Brain pericyte (primary cell): ENCODE measurements around the gene PCGF1.

ENCODE experiments used
- DNase-seq: peaks from one replicate; pipeline ENCODE4 v3.0.0-alpha.2; 2012; ENCODE audit warnings: low read depth, low spot score

PCGF1 gene

GRCh38 chr2:74515981-74516633 is 8.6 kb upstream of the PCGF1 start:
- DNase-seq: no peak

DNA sequence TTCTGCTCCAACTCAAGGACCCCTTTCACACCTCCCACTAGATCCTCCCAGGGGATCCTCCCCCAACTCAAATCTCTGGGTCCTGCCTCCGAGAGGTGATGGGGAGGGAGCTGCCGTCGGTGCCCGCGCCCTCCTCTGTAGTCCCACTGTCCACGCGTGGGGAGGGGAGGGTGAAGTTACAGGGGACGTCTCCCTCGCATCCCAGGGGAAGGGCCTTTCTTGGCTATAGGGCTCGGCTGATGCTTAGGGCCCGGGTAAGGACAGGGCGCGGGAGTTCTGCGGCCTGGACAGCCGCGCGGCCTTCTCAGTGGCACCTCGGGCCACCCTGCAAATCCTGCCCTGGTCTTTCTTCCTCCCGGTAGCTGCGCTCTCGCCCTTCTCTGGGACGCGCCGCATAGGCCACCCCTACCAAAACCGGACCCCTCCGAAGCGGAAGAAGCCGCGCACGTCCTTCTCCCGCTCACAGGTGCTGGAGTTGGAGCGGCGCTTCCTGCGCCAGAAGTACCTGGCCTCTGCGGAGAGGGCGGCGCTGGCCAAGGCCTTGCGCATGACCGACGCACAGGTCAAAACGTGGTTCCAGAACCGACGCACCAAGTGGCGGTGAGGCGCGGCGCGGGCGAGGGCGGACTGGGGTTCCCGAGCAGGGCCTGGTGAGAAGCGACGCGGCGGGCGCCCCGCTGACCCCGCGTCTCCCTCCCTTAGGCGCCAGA is 7.9 kb upstream of the PCGF1 start:
- DNase-seq: no peak

DNA sequence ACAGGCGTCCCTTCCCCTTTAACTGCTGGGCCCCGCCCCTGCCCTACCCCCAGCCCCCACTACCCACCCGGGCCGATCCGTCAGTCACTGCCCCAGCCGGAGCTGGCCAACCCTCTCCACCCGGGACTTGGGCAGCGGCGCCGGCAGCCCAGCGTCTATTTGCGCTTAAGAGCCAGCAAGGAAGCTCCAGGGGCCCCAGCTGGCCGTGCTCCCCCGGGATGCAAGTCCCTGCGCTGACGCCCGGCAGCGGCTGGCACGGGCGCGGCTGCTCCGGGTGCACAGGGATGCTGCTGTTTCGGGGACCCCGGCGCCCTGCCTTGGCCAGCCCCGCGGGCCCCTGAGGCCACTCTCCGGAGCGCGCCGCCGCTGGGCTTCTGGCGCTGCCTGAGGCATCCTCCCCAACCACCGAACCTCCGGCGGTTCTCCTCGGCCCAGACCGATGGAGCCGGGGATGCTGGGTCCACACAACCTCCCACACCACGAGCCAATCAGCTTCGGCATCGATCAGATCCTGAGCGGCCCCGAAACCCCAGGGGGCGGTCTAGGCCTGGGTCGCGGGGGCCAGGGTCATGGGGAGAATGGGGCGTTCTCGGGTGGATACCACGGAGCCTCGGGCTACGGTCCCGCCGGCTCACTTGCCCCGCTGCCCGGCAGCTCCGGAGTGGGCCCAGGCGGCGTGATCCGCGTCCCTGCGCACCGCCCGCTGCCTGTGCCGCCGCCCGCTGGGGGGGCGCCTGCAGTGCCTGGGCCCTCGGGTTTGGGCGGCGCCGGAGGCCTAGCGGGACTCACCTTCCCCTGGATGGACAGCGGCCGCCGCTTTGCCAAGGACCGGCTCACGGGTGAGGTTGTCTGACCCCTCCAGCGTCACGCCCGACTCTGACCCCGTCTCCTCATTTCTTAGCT is 7.1 kb upstream of the PCGF1 start, which contains the start of gene TLX2:
Gene TLX2 (plus strand): TSS at position 83 of the 903 bp plus-strand sequence. CDS start 357 bp downstream, at position 440.
- DNase-seq: no peak

GRCh38 chr2:74513605-74514367 is 6.3 kb upstream of the PCGF1 start:
- no peak for DNase-seq

DNA sequence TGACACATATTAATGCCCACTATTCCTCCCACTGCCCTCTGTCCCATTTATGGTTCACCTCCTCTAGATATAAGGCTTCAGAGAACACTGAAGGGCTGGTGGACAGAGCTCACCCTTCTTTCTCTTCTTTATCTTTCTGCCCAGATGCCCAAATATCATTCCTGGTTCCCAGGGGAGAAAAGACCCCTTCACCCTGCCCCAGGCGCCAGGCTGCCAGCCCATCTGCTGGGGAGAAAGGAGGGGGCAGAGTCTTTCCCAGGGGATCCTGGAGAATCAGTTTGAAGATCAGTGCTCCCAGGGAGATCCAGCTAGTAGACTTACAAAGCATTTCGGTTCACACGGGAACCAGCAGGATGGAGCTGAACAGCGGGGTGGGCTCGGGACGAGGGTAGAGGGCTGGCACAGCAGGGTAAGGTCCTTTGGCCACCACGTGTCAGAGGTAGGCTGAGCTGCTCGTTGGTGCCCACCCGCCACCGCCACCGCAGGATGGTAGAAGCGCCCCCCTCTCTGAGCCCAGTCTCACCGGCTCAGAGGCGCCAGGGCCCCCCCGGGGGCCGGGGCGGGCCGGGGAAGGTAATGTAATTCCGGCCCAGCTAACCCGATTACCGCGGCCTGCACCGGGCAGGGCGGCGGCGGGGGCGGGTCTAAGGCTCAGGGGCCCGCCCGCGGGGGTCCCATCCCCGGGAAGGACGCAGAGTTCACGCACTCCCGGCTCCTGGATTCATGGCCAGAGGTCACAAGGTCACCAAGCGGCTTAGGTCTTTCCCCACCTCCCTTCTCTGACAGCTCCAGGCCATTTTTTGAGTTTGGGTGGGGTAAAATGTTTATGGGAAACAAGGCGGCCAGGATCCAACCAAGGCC is 5.5 kb upstream of the PCGF1 start:
- no peak for DNase-seq

DNA sequence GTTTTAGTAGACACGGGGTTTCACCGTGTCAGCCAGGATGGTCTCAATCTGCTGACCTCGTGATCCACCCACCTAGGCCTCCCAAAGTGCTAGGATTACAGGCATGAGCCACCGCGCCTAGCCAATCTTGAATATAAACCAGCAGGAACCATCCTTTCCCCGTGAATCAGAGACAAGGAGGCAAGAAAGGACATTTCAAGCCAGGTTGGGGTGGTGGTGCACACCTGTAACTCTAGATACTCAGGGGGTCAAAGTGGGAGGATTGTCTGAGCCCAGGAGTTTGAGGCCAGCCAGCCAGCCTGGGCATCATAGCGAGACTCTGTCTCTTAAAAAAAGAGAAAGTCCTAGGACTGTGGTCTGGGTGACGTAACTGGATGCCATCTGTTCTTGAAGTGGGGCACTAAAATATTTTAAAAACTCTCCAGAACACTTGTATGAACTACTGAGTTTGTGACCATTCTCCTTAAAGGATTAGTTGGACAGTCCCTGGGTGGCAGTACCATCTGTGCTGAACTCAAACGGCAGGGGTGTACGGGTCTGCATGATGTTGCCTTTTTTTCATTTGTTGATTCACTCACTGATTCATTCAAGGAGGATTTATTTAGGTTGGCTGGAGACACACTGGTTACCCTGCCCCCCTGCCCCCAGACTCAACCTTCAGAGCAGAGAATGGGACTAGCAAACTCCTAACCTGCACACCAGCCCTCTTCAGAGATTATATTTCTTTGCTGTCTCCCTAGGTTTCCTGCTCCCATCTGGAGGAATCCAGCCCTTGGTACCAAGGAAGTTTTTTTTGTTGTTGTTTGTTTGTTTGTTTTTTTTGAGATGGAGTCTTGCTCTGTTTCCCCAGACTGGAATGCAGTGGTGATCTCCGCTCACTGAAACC is 3.9 kb upstream of the PCGF1 start:
- no peak for DNase-seq

GRCh38 chr2:74510272-74510671 is 2.8 kb upstream of the PCGF1 start:
- DNase-seq: no peak

- DNase-seq: no peak
Measured at GRCh38 chr2:74507926-74508520, 528 bp upstream of the PCGF1 start.

GRCh38 chr2:74505448-74506246 is 1.8 kb downstream of the PCGF1 start:
- DNase-seq: no peak

DNA sequence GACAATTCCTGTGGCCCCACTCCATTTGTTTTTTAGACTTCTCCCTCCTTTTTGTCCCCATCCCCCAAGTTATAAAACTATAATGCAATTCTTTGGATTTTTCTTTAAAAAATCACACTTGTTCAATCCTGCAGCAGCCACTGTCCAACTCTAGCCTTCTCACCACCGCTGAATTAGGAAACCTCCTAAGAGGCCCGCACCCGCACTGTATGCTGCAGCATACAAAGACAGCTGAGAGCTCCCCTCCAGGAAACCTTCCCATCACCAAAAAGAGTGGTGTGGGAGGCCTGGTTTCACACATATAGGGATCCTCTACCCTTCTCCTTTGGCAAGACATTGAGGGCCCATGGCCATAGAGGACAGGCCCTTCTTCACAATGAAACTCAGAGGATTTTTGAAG is 2.9 kb downstream of the PCGF1 start:
- no peak for DNase-seq

- DNase-seq: no peak
Measured at GRCh38 chr2:74503506-74504475, 3.7 kb downstream of the PCGF1 start.

GRCh38 chr2:74502720-74503505 is 4.6 kb downstream of the PCGF1 start:
- DNase-seq: no peak

GRCh38 chr2:74502147-74502719 is 5.3 kb downstream of the PCGF1 start:
- DNase-seq: no peak

- DNase-seq: no peak
Measured at GRCh38 chr2:74501335-74502071, 6.0 kb downstream of the PCGF1 start.

GRCh38 chr2:74500578-74500946 is 6.9 kb downstream of the PCGF1 start:
- DNase-seq: no peak
